ENCODE measurements around the gene NRCAM. TPM values are rescaled to one million over a fixed set of nuclear protein-coding genes. Genes with fewer than 3 reads are reported as not detected.

Gene NRCAM
- total RNA-seq, 1 donor from 2014 or later = 0.53 TPM

GRCh38 chr7:108239501-108240225 is 216.6 kb downstream of the NRCAM start:
- no peaks in the 10 kb centered on the region for H3K27me3 ChIP-seq
- no peak for TF ChIP-seq CTCF (IDR thresholded peaks at IDR 0.05)
- H3K36me3 ChIP-seq = no peaks in the 10 kb centered on the region
- no peaks in the 10 kb centered on the region for H3K9me3 ChIP-seq
- intact Hi-C loops (cut with DNase I) = no loop called here
- H3K4me3 ChIP-seq = no peak overlapping the region
- no peak for DNase-seq (ENCODE audit: low spot score in 2 of 2)
- H3K27ac ChIP-seq = no peak overlapping the region
- no peaks in the 10 kb centered on the region for H3K4me1 ChIP-seq

- no peak overlapping the region for H3K27ac ChIP-seq
- no peak for TF ChIP-seq CTCF (IDR thresholded peaks at IDR 0.05)
- H3K4me3 ChIP-seq = no peak overlapping the region
- no peaks in the 10 kb centered on the region for H3K9me3 ChIP-seq
- no peaks in the 10 kb centered on the region for H3K4me1 ChIP-seq
- H3K27me3 ChIP-seq = no peaks in the 10 kb centered on the region
- DNase-seq (ENCODE audit: low spot score in 2 of 2) = no peak
- intact Hi-C loops (cut with DNase I) = no loop called here
- H3K36me3 ChIP-seq = no peaks in the 10 kb centered on the region
These were observed 219.4 kb downstream of the NRCAM start for GRCh38 chr7:108236681-108237415.

- H3K36me3 ChIP-seq = no peaks in the 10 kb centered on the region
- no peak overlapping the region for H3K27ac ChIP-seq
- no peak for TF ChIP-seq CTCF (IDR thresholded peaks at IDR 0.05)
- H3K9me3 ChIP-seq = no peaks in the 10 kb centered on the region
- intact Hi-C loops (cut with DNase I) = no loop called here
- H3K4me3 ChIP-seq = no peak overlapping the region
- H3K27me3 ChIP-seq = no peaks in the 10 kb centered on the region
- DNase-seq (ENCODE audit: low spot score in 2 of 2) = no peak
- H3K4me1 ChIP-seq = no peaks in the 10 kb centered on the region
These were observed 220.7 kb downstream of the NRCAM start for GRCh38 chr7:108235451-108236061.

GRCh38 chr7:108234971-108235450 is 221.2 kb downstream of the NRCAM start:
- Histone ChIP-seq H3K36me3 (no peaks in the 10 kb centered on the region), H3K9me3 (no peaks in the 10 kb centered on the region), H3K27me3 (no peaks in the 10 kb centered on the region), H3K27ac (no peak overlapping the region), H3K4me1 (no peaks in the 10 kb centered on the region), H3K4me3 (no peak overlapping the region)
- TF ChIP-seq CTCF (IDR thresholded peaks at IDR 0.05) = no peak
- intact Hi-C loops (cut with DNase I) = no loop called here
- DNase-seq (ENCODE audit: low spot score in 2 of 2) = no peak

- Histone ChIP-seq H3K36me3 (no peaks in the 10 kb centered on the region), H3K4me3 (no peak overlapping the region), H3K9me3 (no peaks in the 10 kb centered on the region), H3K27me3 (no peaks in the 10 kb centered on the region), H3K4me1 (no peaks in the 10 kb centered on the region), H3K27ac (no peak overlapping the region)
- no peak for TF ChIP-seq CTCF (IDR thresholded peaks at IDR 0.05)
- intact Hi-C loops (cut with DNase I) = no loop called here
- DNase-seq (ENCODE audit: low spot score in 2 of 2) = no peak
These were observed 222.0 kb downstream of the NRCAM start for GRCh38 chr7:108234281-108234680.

All from ascending aorta (tissue), 2 donors.